GM23248 (cell line): ENCODE measurements around the gene CMTM1. TPM values are rescaled to one million over a fixed set of nuclear protein-coding genes. Genes with fewer than 3 reads are reported as not detected.

Experiments
- DNase-seq: peaks from one replicate; pipeline ENCODE4 v3.0.0-alpha.2; 2015
- H2AFZ ChIP-seq: fragments of 200-600 bp; sonication (generic); 2 replicates; pipeline ENCODE4 v1.6.1; 2016; ENCODE audit warnings: antibody characterized with exemption
- H3F3A ChIP-seq: fragments of 200-600 bp; sonication (generic); 2 replicates; pipeline ENCODE4 v1.6.1; 2016; ENCODE audit warnings: mild to moderate bottlenecking, antibody characterized with exemption, mixed run types; ENCODE audit not compliant: insufficient read depth
- H3K27ac ChIP-seq: fragments of 200-600 bp; sonication (generic); 2 replicates; pipeline ENCODE4 v1.5.1; 2016; ENCODE audit warnings: mild to moderate bottlenecking
- H3K27me3 ChIP-seq: fragments of 200-600 bp; sonication (generic); replicated peaks from 2 replicates; pipeline ENCODE4 v1.6.1; 2016; ENCODE audit warnings: mild to moderate bottlenecking; ENCODE audit not compliant: insufficient read depth
- H3K36me3 ChIP-seq: fragments of 200-600 bp; sonication (generic); 2 replicates; pipeline ENCODE4 v1.6.1; 2016; ENCODE audit warnings: low read depth, mild to moderate bottlenecking
- H3K4me1 ChIP-seq: fragments of 200-600 bp; sonication (generic); 2 replicates; pipeline ENCODE4 v1.6.1; 2016; ENCODE audit warnings: mild to moderate bottlenecking; ENCODE audit not compliant: insufficient read depth
- H3K4me2 ChIP-seq: fragments of 200-600 bp; sonication (generic); one replicate; pipeline ENCODE4 v1.6.1; 2016; ENCODE audit warnings: mild to moderate bottlenecking; ENCODE audit not compliant: unreplicated experiment
- H3K4me3 ChIP-seq: fragments of 200-600 bp; sonication (generic); 2 replicates; pipeline ENCODE4 v1.5.1; 2016; ENCODE audit warnings: mild to moderate bottlenecking
- H3K79me2 ChIP-seq: fragments of 200-600 bp; sonication (generic); 2 replicates; pipeline ENCODE4 v1.6.1; 2016; ENCODE audit warnings: mild to moderate bottlenecking; ENCODE audit not compliant: insufficient read depth
- H3K9ac ChIP-seq: fragments of 200-600 bp; sonication (generic); 2 replicates; pipeline ENCODE4 v1.6.1; 2016; ENCODE audit warnings: mild to moderate bottlenecking
- H3K9me2 ChIP-seq: fragments of 200-600 bp; sonication (generic); 2 replicates; pipeline ENCODE4 v1.6.1; 2016; ENCODE audit warnings: mixed run types, mild to moderate bottlenecking, moderate library complexity; ENCODE audit not compliant: insufficient read depth
- H3K9me3 ChIP-seq: fragments of 200-600 bp; sonication (generic); one replicate; pipeline ENCODE4 v1.6.1; 2017; ENCODE audit warnings: low read depth
- H4K20me1 ChIP-seq: fragments of 200-600 bp; sonication (generic); 2 replicates; pipeline ENCODE4 v1.6.0; 2016; ENCODE audit not compliant: insufficient read depth
- EZH2 ChIP-seq: fragments of 200-600 bp; sonication (generic); IDR thresholded peaks from 2 replicates; pipeline ENCODE4 v1.6.1; 2018; ENCODE audit warnings: antibody characterized with exemption, mild to moderate bottlenecking; ENCODE audit not compliant: insufficient read depth, poor library complexity, severe bottlenecking
- EZH2phosphoT487 ChIP-seq: fragments of 200-600 bp; sonication (generic); IDR thresholded peaks from 2 replicates; pipeline ENCODE4 v1.6.1; 2018; ENCODE audit warnings: antibody characterized with exemption, moderate library complexity, mild to moderate bottlenecking, low read depth; ENCODE audit not compliant: insufficient read depth
- WGBS, 2 experiments: methylation state at CpG; one replicate each; pipeline ENCODE4 v1.1.6; 2015 to 2017; ENCODE audit warnings: low lambda C conversion rate in 2 of 2, low coverage in 1 of 2; ENCODE audit errors: missing lambda C conversion rate in 2 of 2; 5-methylcytosine and 5-hydroxymethylcytosine counted together
- in situ Hi-C: fragments of 300-500 bp; cut with MboI; formaldehyde crosslinking; loops from 2 replicates; pipeline ENCODE4 v1.15.0; 2020
- polyA plus RNA-seq: library from polyadenylated mRNA; unstranded; fragments of >200 nt; fragmentation: Nextera tagmentation; extraction: Ambion mirVana; gene quantifications from 2 replicates; pipeline ENCODE4 v1.2.1, GENCODE V29; 2016
- total RNA-seq: library from RNA; depleted of rRNA; stranded (reverse); fragments of >200 nt; shearing (Covaris generic); gene quantifications from 2 replicates; pipeline ENCODE4 v1.2.3, GENCODE V29; 2014

CMTM1 gene
- total and polyA plus RNA-seq, 2 experiments from 2014 or later: 3.1 to 6.8 TPM

- Histone ChIP-seq H3K4me2 (peak overlapping the region; percentile 57), H3K79me2 (peaks cover 38% of the 10 kb centered on the region), H2AFZ (peak overlapping the region; percentile 79), H3K4me1 (peaks cover 10% of the 10 kb centered on the region), H3K9me3 (no peaks in the 10 kb centered on the region), H3K27me3 (no peaks in the 10 kb centered on the region), H3K9me2 (no peaks in the 10 kb centered on the region), H3K4me3 (peak overlapping the region; percentile 76), H3K27ac (peak overlapping the region; percentile 43), H3F3A (no peaks in the 10 kb centered on the region), H3K9ac (peak overlapping the region; percentile 88), H4K20me1 (no peaks in the 10 kb centered on the region), H3K36me3 (peaks cover under 1% of the 10 kb centered on the region; the same call in 1 of the 2 replicates)
- in situ Hi-C loops: no loop called here
- peak; percentile 75 for DNase-seq
- 1 to 16% methylated on average over 7 to 46 of the region's 61 CpGs for WGBS, 2 experiments
- no peak for TF ChIP-seq EZH2phosphoT487
- TF ChIP-seq EZH2: no peak
These were observed 39.1 kb downstream of the CMTM1 start for GRCh38 chr16:66605177-66605978.

- TF ChIP-seq EZH2 (no peak), EZH2phosphoT487 (no peak)
- H3K9ac ChIP-seq: peak overlapping the region; percentile 88
- in situ Hi-C loops: no loop called here
These were observed 39.9 kb downstream of the CMTM1 start for GRCh38 chr16:66605979-66606751.

DNA sequence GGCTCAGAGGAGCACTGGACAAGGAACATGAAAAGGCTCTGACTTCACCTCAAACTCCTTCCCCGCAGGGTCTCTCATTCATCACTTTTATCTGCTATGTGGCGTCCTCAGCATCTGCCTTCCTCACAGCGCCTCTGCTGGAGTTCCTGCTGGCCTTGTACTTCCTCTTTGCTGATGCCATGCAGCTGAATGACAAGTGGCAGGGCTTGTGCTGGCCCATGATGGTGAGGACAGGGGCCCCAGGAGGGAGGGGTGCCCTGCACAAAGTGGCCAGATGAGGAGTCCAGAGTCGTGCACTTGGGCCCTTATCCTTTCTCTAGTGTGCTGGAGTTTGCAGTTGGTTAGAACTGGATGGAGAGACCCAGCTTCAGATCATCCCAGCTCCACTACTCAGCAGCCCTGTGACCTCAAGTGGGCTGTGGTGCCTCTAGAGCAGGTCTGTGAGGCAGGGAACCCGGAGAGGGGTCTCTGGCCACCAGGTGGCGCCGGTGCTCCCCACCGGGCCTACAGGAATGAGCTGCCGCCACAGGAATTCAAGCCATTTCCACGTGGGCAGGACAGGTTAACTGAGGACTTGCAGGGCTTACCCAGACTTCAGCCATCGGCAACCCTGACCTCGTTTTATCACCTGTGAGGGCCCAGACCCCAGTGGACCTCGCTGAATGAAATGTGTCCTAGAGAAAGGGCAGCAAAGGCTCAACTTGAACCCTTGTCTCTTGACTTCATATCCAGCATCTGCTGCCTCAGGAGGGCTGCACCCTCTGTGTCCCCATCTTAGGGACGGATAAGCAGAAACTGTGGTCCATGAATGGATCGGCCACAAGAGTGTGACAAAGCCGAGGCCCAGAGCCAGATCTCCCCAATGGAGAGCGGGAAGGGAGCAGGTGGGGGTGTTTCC lies 42.3 kb downstream of the CMTM1 start:
- in situ Hi-C loops: no loop called here

More at GRCh38 chr16:66605979-66606751, 39.9 kb downstream of the CMTM1 start:
- no peak for DNase-seq
- Histone ChIP-seq H2AFZ (no peak overlapping the region), H3K9me3 (no peaks in the 10 kb centered on the region), H3K79me2 (peaks cover 38% of the 10 kb centered on the region), H3K27ac (no peak overlapping the region), H3K4me2 (peak overlapping the region; percentile 57), H3K27me3 (no peaks in the 10 kb centered on the region), H4K20me1 (no peaks in the 10 kb centered on the region), H3K9me2 (no peaks in the 10 kb centered on the region), H3K36me3 (peaks cover 7% of the 10 kb centered on the region; the same call in 1 of the 2 replicates), H3K4me3 (peak overlapping the region; percentile 76), H3K4me1 (peaks cover 10% of the 10 kb centered on the region), H3F3A (no peaks in the 10 kb centered on the region)
- WGBS, 2 experiments: 67 to 68% methylated on average over 10 of the region's 10 CpGs

GRCh38 chr16:66609139-66609510 lies 42.9 kb downstream of the CMTM1 start:
- no peaks in the 10 kb centered on the region for H3F3A ChIP-seq
- H3K36me3 ChIP-seq: peaks cover 7% of the 10 kb centered on the region; the same call in 1 of the 2 replicates
- no peak overlapping the region for H3K27ac ChIP-seq
- H2AFZ ChIP-seq: no peak overlapping the region
- WGBS, 2 experiments: 92 to 96% methylated on average over 12 of the region's 12 CpGs
- H4K20me1 ChIP-seq: no peaks in the 10 kb centered on the region
- peak overlapping the region; percentile 52 for H3K9ac ChIP-seq
- H3K27me3 ChIP-seq: no peaks in the 10 kb centered on the region
- peaks cover 10% of the 10 kb centered on the region for H3K4me1 ChIP-seq
- no peaks in the 10 kb centered on the region for H3K9me3 ChIP-seq
- no peaks in the 10 kb centered on the region for H3K9me2 ChIP-seq
- in situ Hi-C loops: no loop called here
- peaks cover 38% of the 10 kb centered on the region for H3K79me2 ChIP-seq
- TF ChIP-seq EZH2: no peak
- TF ChIP-seq EZH2phosphoT487: no peak
- no peak overlapping the region for H3K4me3 ChIP-seq
- DNase-seq: no peak
- H3K4me2 ChIP-seq: no peak overlapping the region

More for the DNA sequence above, 42.3 kb downstream of the CMTM1 start:
- Histone ChIP-seq H3K27me3 (no peaks in the 10 kb centered on the region), H2AFZ (no peak overlapping the region), H3K9me3 (no peaks in the 10 kb centered on the region), H3K4me2 (no peak overlapping the region), H3K27ac (peak overlapping the region; percentile 9; the same call in 1 of the 2 replicates), H3K79me2 (peaks cover 38% of the 10 kb centered on the region), H3K4me3 (no peak overlapping the region), H4K20me1 (no peaks in the 10 kb centered on the region), H3K9ac (peak overlapping the region; percentile 52), H3F3A (no peaks in the 10 kb centered on the region), H3K4me1 (peaks cover 10% of the 10 kb centered on the region), H3K36me3 (peaks cover 7% of the 10 kb centered on the region; the same call in 1 of the 2 replicates), H3K9me2 (no peaks in the 10 kb centered on the region)
- peak; percentile 90 for DNase-seq
- TF ChIP-seq EZH2: no peak
- 34% methylated on average over 17 of the region's 17 CpGs for WGBS, 2 experiments
